Measurements from ENCODE around the gene DIPK1C.

The DIPK1C gene

DNA sequence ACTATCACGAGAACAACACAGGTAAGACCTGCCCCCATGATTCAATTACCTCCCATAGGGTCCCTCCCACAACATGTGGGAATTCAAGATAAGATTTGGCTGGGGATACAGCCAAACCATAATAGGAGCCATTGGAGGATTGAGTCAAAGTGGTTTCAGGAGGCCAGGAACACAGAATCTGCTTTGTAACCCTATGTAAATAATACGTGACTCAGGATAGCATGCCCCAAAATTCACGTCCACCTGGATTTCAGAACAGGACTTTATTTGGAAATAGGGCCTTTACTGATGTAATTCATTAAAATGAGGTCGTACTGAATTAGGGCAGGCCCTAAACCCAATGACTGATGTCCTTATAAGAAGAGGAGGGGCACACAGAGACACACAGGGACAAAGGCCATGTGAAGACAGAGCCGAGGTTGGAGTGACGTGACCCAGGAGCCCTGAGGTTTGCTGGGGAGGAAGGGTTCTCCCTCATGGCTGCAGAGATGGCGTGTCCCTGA is 23.1 kb upstream of the DIPK1C start:
- no peak for DNase-seq

DNA sequence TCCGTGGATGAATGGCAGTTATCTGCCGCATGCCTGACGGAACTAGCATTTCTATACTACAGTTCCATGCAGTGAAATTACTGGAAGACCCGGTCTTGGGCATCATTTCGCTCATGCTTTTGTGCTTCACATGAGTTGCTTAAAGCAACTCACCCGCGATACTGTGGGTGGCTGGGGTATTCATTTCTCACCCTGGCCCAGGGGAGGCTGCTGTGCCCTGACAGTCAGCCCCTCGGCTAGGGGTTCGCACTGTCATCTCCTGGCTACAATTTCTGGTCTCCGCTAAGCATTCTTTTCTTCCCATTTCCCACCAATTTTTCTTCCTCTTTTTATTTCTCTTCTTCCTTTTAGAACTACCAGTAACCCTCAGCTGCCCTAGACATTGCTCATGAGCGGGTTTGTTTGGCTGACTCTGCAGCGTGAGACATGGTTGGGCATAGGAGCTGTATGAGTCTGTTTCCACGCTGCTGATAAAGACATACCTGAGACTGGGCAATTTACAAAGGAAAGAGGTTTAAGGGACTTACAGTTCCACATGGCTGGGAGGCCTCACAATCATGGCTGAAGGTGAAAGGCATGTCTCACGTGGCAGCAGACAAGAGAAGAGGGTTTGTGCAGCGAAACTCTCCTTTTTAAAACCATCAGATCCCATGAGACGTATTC is 22.5 kb upstream of the DIPK1C start:
- DNase-seq, result no peak

- DNase-seq, result no peak
Observed at GRCh38 chr18:74478880-74479279, 21.8 kb upstream of the DIPK1C start.

- DNase-seq, result no peak
Observed at GRCh38 chr18:74478316-74478715, 21.2 kb upstream of the DIPK1C start.

DNA sequence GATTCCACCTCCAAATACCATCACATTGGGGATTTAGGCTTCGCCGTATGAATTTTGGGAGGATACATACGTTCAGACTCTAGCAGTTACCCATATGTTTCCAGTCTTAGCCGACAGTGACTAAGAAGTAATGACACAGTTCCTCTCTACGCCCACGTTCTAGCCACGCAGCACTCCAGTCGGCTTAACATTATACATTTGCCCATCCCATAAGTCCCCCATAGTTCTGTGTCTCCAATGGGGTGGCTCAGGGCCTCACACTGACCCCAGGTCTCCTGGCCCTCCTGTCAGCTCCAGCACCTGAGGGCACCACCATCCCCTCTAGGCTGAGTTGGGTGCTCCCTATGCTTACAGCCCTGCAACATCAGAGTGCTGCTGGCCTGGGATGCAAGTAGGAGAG is 20.7 kb upstream of the DIPK1C start:
- no peak for DNase-seq

DNA sequence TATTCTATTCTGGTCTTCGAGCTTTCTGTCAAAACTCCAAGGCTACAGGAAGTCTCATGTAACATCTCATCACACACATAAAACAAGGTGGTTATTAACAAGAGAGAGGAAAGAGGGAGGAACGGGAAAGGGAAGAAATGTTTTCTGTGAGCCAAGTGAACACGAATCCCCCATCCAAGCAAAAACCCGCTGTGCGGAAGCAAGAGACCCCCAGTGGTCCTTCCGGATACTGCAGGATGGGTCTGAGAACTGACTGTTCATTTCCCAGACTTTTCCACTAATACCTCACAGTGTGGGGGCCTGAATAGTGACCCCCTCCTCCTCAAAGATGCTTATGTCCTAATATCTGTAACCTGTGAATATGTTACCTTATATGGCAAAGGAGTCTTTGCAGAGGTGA is 19.0 kb upstream of the DIPK1C start:
- DNase-seq, result no peak

DNA sequence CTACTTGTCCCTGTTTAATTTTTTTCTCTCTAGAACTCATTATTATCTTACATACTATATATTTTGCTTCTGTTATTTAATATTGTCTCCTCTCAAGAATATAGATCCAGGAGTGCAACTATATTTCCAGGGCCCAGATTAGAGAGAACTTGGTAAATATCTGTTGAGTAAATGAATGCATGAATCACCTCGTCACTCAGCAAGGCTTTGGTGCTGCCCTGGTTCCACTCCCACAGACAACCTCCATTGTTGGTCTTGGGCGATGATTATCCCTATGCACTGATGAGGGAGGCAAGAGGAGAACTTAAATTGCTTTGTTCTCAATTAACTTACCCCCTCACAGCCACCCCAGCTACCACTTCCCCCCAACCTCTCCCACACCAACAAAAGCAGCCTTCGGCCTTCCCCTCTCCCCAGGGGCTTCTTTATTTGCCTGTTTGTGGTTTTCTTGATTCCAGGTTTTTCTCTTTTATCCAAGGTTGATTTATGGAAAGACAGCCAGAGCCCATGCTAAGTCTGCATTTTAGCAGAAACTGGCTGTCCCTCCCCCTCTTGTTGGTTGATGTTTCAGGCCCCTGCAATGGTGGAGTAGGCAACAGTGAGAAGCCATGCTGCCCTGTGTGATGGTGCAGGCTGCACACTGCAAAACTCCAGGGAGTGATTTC is 17.0 kb upstream of the DIPK1C start:
- DNase-seq, result no peak

- DNase-seq, result no peak
Observed at GRCh38 chr18:74472312-74472711, 15.2 kb upstream of the DIPK1C start.

DNA sequence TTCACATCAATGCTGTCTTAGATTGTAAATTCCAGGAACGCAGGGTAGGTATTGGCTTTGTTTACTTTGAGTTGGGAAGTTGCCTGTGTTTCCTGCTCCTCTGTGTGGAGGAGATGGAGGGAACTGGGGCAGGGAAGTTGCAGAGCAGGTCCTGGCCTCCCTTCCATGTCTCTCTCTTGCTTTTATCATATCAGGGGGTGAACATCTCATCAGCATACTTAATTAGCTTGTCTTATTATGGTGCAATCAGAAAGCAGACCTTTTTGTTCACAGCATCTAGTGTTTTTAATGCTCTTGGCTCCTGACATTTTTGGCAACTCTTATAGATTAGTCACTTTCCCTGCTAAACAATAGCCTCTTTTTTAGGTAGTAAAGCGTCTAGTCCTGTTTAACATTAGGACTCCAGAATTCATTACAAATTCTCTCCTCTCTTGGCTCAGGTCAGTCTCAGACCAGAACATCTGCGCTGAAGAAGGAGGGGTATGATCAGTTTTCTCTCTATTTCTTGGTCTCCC is 11.5 kb upstream of the DIPK1C start:
- DNase-seq, result no peak

DNA sequence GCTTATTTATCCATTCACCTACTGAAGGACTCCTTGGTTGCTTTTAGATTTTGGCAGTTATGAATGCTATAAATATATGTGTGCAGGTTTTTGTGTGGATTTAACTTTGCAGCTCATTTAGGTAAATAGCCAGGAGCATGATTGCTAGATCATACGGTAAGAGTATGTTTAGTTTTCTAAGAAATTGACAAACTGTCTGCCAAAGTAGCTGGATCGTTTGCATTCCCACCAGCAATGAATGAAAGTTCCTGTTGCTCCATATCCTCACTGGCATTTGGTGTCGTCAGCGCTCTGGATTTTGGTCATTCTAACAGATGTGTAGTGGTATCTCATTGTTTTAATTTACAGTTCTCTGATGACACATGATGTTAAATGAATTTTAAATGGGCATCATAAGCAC is 8.7 kb upstream of the DIPK1C start:
- DNase-seq, result no peak

DNA sequence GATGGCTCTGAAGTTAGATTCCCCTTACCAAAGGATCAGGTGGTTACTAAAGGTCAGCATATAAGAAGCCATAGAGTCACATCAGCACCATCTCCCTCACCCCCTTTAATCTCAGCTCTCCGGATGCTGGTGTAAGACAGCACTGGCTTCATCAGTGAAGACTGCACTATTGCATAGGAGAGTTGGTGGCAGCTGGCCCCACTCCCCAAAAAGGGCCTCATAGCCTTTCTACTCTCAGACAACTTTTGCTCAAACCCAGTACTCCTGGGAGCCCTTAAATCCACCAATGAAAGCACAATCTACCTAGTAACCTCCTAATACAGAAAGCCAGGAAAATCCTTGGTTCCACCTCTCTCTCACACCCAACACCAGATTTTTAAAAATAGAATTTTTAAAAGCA is 6.9 kb upstream of the DIPK1C start:
- DNase-seq, result no peak

DNA sequence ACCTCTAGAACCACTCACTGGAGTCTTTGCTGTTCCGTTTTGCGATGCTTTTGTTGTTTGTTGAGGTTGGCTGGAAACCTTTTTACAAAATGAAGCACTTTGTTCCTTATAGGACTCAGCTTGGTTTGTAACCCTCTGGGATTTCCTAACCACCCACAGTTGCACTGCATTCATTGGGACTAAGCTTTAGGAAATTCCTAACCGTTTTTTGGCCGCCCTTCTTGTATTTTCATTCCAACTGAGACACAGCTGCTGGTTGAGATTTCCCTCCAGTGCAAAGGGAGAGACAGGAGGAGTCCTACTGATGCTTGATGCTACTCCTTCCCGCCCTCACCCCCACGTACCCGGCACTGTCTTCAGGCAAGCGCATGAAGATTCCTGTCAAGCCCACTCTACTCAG is 6.1 kb upstream of the DIPK1C start:
- DNase-seq, result no peak

DNA sequence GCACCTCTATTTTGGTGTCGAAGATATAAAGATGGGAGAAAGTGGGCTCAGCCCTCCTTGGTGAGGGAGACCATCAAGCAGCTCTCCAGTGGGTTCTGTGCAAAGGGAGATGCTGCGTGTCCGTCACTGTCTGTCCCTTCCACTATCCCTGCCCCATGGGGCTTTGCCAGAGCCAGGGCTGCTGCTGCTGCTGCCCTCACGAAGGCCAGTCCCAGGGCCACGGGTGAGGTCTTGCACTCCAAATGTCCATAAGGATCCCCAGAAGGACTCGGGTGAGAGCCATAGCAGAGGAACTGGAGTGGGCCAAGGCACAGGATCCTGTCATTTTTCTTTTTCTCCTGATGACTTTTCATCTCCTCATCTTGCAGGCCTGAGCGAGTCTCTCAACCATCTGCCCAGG is 3.7 kb upstream of the DIPK1C start:
- no peak for DNase-seq

- no peak for DNase-seq
Observed at GRCh38 chr18:74459889-74460288, 2.8 kb upstream of the DIPK1C start.

DNA sequence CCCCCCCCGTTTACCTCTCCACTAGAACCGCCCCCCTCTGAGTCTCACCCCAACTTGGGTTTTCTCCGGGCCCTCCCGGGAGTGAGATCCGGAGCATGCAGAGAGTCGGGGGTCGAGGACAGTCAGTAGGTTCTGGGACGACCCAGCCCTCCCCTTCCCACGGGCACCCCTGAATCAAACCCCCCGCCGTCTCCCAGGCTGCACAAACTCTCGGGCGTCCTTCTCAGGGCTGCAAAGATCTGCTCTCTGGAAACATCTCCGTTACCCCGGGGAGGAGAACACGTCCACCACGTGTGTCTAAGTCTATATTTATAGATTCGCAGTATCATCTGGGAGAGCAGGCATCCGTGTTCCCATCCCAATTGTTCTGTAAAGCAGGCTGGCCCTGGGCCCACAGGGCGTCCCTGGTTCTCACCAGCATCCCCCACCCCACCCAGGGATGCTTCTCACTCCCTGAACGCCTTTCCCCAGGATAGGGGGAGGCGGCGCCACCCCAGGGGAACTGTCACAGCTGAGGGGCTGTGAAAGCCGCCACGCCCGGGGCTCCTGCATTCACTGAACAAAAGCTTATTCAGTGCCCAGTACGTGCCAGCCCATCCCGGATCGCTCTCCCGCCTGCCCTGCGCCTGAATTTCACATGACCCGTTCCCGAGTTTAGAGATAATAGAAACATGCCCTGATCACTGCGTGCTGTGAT is 765 bp upstream of the DIPK1C start:
- DNase-seq, result no peak

- no peak for DNase-seq
Observed at GRCh38 chr18:74456349-74457042, 612 bp downstream of the DIPK1C start.

GRCh38 chr18:74456017-74456348 is 1.1 kb downstream of the DIPK1C start:
- DNase-seq, result no peak

DNA sequence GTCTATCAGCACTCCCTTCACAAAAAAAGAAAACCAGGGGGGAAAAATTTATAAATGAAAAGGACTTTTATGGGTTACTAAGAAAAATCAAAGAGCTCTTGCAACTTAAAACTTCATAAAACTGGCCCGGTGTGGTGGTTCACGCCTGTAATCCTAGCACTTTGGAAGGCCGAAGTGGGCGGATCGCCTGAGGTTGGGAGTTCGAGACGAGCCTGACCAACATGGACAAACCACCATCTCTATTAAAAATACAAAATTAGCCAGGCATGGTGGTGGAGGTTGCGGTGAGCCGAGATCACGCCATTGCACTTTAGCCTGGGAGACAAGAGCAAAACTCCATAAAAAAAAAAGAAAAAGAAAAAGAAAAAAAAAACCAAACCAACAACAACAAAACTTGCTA is 1.7 kb downstream of the DIPK1C start:
- DNase-seq, result no peak

DNA sequence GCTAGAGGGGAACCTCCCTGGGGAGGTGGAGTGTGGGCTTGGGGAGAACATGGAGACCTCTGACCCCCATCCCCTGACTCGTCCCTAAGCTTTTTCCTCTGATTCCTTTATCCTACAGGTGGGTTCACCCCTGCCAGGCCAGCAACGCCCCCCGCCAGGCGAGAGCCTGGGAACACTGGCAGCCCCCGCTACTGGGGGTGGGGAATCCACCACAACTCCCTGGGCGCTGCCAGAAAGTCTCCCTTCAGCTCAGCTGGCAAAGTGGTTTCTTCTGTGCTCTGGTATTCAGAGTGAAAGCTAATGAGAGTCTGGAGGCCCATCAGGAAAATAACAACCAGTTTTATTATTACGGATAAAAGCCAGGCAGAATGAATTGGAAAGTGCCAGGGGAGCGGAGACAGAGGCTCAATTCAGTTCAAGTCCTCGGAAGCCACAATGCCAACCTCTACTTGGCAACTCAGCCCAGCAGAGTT is 2.8 kb downstream of the DIPK1C start:
- DNase-seq, result no peak

DNA sequence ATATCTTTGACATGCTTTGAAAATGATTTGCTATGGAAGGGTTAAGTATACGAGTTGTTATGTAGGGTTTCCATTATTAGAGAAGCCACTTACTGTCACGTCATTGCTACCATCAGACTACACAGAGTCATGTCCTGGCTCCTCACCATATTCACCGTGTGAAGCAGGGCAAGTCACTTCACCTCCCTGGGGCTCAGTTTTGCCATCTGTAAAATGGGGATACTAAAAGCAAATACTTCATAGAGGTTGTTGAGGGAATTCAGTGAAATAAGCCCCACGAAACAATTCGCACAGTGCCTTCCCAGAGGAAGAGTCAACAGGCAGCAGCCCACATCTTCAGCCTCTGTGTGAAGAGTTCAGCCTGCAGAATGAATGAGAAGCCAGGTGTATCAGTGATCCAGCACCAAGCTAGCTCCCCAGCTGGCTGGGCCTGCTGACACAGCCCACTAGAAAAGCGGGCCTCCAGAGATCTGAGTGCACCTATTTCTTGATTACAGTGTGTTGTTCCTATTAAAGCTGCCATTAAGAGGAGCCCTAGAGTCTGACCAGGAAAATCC is 3.4 kb downstream of the DIPK1C start:
- no peak for DNase-seq

DNA sequence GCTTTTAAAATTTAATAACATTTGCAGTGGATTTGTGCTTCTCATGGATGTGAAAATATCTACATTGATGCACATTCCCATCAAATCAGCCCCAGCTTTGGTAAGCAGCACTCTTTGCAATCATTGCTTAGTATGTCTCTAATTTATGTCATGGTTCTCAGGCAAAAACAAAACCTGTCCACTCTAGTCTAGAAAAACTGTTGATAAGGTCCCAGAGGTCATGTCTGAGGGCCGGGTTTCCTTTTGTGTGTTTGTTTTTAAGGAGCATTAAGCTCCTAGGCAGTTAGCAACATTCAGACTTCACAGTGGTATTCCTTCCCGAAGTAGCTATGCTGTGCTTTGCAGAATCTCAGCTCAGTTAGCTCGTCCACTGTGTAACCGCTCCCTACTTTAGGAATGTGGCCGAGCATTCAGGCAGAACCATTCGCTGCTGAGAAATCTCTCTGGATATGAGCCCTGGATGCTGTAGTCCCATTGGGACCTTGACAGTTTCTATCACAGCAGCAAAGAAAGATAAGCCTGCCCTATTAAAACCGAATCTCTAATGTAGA is 4.0 kb downstream of the DIPK1C start:
- no peak for DNase-seq

DNA sequence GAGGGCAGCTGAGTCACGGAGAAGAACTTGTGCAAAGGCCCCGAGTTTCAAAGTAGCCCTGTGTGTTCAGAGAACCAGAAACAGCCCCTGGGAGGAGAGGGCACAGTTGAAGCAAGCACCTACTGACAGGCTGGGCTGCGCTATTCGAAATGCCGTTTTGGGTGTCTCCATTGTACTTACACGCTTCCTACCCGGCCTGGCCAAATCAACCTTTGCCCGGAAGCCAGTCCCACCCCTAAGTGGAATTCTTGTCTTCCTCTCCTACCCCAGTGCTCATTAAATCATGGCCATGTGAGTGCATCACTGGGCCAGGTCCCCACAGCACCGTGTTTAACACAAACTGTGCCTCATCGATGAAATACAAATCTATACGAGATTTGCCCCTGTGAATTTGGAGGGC is 6.0 kb downstream of the DIPK1C start:
- DNase-seq, result no peak

GRCh38 chr18:74450626-74451025 is 6.5 kb downstream of the DIPK1C start:
- DNase-seq, result no peak

Data from stimulated activated CD8-positive, alpha-beta memory T cell treated with anti-CD3 and anti-CD28 coated beads, Interleukin-4, amount 100 ng/mL, for 48 hours (primary cell).